SKM-1 (cell line): ENCODE measurements around the gene CDIPT.
"Not testable (repeated sequence)": the region's sequence is repeated elsewhere in the genome, so short reads cannot be mapped to it uniquely, and the experiment has no call there.

ENCODE experiments used
- DNase-seq: peaks from one replicate; lab custom pipeline; 2025; ENCODE audit not compliant: unreplicated experiment; lab: John Stamatoyannopoulos, UW

The CDIPT gene

GRCh38 chr16:29862884-29863668, at the start of gene CDIPT:
TSS of gene CDIPT (minus strand) at chr16:29863226. CDS start at chr16:29862857, 369 bp downstream.
- DNase-seq = peak; percentile 93

- no peak for DNase-seq
Observed at GRCh38 chr16:29912087-29912486, 49.1 kb upstream of the CDIPT start.

- no peak for DNase-seq
Observed at GRCh38 chr16:29911676-29912010, 48.6 kb upstream of the CDIPT start.

GRCh38 chr16:29910819-29911675, 48.0 kb upstream of the CDIPT start:
- no peak for DNase-seq

- DNase-seq = not testable (repeated sequence)
Observed at GRCh38 chr16:29909851-29910250, 46.8 kb upstream of the CDIPT start.

- DNase-seq = no peak
Observed at GRCh38 chr16:29909391-29909790, 46.4 kb upstream of the CDIPT start.

- no peak for DNase-seq
Observed at GRCh38 chr16:29908719-29909220, 45.7 kb upstream of the CDIPT start.

GRCh38 chr16:29907973-29908372, 44.9 kb upstream of the CDIPT start:
- no peak for DNase-seq

- no peak for DNase-seq
Observed at GRCh38 chr16:29906520-29907244, 43.7 kb upstream of the CDIPT start.

- no peak for DNase-seq
Observed at GRCh38 chr16:29905668-29906067, 42.6 kb upstream of the CDIPT start.

GRCh38 chr16:29904947-29905346, 41.9 kb upstream of the CDIPT start:
- no peak for DNase-seq

- no peak for DNase-seq
Observed at GRCh38 chr16:29903590-29903989, 40.6 kb upstream of the CDIPT start.

- DNase-seq = no peak
Observed at GRCh38 chr16:29901607-29901945, 38.5 kb upstream of the CDIPT start.

- no peak for DNase-seq
Observed at GRCh38 chr16:29900888-29901606, 38.0 kb upstream of the CDIPT start.

- DNase-seq = no peak
Observed at GRCh38 chr16:29900102-29900887, 37.3 kb upstream of the CDIPT start, which contains the start of gene ASPHD1. TSS of gene ASPHD1 (plus strand) at chr16:29900488. CDS start at chr16:29900972, 484 bp downstream.

GRCh38 chr16:29899516-29900101, 36.6 kb upstream of the CDIPT start, which contains the start of gene SEZ6L2:
TSS of gene SEZ6L2 (minus strand) at chr16:29899550. CDS start at chr16:29899019, 531 bp downstream.
- peak; percentile 55 for DNase-seq

GRCh38 chr16:29898804-29899515, 35.9 kb upstream of the CDIPT start:
- DNase-seq = no peak

- no peak for DNase-seq
Observed at GRCh38 chr16:29898135-29898803, 35.2 kb upstream of the CDIPT start.
